K562 (cell line): ENCODE results near the gene MARK3. TPM values are rescaled to one million over a fixed set of nuclear protein-coding genes. Genes with fewer than 3 reads are reported as not detected.

Experiments
- ZNF165 ChIP-seq: fragments of 250-450 bp; sonication (Bioruptor Pico); IDR thresholded peaks from 2 replicates; pipeline ENCODE4 v1.4.0; 2020; ENCODE audit warnings: borderline replicate concordance
- polyA plus RNA-seq, 8 experiments: library from polyadenylated mRNA; depleted of rRNA in 4 of 8; stranded (reverse) in 5 of 8; unstranded in 3 of 8; fragments of >200 nt; fragmentation: Nextera tagmentation in 2 of 8; fragmentation: Illumina TruSeq in 1 of 8; extraction: Ambion mirVana in 2 of 8; extraction: Trizol in 1 of 8; gene quantifications; 2 replicates each; pipeline versions ENCODE4 v1.2.1 to v1.2.3, GENCODE V29; 2011 to 2014; ENCODE audit warnings: inconsistent platforms in 1 of 8, missing spikeins in 1 of 8
- total RNA-seq, 7 experiments: library from RNA; depleted of rRNA in 6 of 7; stranded (reverse); fragments of >200 nt in 6 of 7; fragmentation: Illumina TruSeq in 2 of 7; extraction: Trizol in 2 of 7; gene quantifications; 2 replicates each; pipeline versions ENCODE4 v1.2.1 to v1.2.3, GENCODE V29; 2011 to 2021; ENCODE audit warnings: low replicate concordance in 1 of 7
- TF ChIP-seq, protein P1 (sequence below), 2 experiments: fragments of 450-650 bp; IDR thresholded peaks; 2 replicates each; pipeline ENCODE4 v1.6.1; 2016; ENCODE audit warnings: mild to moderate bottlenecking in 2 of 2, borderline replicate concordance in 1 of 2, low read depth in 1 of 2, moderate library complexity in 1 of 2
- TF ChIP-seq, protein P2 (sequence below): sonication (generic); formaldehyde crosslinking; IDR thresholded peaks from 2 replicates; pipeline ENCODE4 v1.8.1; 2023; ENCODE audit warnings: missing genetic modification reagents, mild to moderate bottlenecking, borderline replicate concordance

Gene MARK3
- total and polyA plus RNA-seq, 9 of the 15 experiments (the other 6 are each of a cell fraction or from before 2014, with no cell fraction given): 10.1 to 68.7 (median 56.3) TPM

DNA sequence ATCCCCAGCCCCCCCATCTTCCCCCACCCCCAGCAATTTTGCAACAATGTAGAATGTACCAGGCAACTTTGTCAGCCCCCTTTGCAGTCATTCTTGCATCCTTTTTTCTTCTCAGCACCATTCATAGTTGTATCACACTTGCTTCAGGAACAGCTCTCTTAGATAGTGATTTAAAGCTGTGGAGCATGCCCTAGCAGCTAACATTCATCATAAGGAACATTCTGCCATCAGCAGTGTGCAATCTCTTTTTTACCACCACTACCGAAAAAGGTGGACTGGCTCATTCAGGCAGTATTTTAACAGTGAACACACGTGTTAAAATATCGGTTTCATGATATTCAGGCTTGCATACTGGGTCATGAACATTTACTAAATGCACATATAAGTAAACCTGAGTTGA lies 45.1 kb downstream of the MARK3 start (continued):
- TF ChIP-seq, protein P1, sequence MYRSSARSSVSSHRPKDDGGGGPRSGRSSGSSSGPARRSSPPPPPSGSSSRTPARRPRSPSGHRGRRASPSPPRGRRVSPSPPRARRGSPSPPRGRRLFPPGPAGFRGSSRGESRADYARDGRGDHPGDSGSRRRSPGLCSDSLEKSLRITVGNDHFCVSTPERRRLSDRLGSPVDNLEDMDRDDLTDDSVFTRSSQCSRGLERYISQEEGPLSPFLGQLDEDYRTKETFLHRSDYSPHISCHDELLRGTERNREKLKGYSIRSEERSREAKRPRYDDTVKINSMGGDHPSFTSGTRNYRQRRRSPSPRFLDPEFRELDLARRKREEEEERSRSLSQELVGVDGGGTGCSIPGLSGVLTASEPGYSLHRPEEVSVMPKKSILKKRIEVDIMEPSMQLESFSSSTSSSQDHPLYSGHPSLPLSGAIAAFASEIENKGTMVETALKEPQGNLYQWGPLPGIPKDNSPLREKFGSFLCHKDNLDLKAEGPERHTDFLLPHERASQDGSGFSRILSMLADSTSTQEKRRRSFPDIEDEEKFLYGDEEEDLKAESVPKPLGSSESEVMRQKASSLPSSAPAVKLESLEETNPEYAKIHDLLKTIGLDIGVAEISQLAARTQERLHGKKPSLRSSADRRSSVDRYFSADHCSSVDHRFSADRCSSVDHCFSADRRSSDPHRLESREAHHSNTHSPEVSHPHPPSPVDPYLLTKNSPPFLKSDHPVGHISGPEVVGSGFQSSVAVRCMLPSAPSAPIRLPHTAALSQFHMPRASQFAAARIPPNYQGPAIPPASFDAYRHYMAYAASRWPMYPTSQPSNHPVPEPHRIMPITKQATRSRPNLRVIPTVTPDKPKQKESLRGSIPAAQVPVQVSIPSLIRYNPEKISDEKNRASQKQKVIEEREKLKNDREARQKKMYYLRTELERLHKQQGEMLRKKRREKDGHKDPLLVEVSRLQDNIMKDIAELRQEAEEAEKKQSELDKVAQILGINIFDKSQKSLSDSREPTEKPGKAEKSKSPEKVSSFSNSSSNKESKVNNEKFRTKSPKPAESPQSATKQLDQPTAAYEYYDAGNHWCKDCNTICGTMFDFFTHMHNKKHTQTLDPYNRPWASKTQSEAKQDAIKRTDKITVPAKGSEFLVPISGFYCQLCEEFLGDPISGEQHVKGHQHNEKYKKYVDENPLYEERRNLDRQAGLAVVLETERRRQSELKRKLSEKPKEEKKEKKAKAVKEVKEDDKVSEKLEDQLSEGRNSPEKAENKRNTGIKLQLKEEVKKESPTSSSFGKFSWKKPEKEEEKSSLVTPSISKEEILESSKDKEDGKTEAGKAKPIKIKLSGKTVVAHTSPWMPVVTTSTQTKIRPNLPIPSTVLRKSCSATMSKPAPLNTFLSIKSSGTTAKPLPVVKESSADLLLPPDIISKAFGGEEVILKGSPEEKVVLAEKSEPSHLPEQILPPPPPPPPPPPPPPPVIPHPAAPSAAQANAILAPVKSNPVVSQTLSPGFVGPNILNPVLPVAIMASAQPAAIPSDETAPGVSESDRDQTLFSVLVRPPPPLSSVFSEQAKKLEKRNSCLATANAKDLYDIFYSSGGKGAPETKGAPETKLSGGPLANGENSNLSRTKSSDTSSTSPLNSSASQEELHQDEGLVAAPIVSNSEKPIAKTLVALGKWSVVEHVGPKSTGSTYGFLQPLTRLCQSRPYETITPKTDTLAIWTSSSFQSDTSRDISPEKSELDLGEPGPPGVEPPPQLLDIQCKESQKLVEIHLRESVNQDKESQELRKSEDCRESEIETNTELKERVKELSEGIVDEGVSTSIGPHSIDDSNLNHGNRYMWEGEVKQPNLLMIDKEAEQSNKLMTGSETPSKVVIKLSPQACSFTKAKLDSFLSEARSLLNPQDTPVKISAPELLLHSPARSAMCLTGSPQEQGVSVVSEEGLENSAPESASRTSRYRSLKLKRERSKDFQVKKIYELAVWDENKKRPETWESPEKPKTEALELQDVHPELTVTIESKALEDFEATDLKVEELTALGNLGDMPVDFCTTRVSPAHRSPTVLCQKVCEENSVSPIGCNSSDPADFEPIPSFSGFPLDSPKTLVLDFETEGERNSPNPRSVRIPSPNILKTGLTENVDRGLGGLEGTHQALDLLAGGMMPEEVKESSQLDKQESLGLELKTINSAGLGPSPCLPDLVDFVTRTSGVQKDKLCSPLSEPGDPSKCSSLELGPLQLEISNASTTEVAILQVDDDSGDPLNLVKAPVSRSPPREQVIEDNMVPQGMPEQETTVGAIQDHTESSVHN (IDR thresholded peaks at IDR 0.05; ENCODE audit: borderline replicate concordance in 1 of 2, low read depth in 1 of 2): no peak
- TF ChIP-seq, protein P2, sequence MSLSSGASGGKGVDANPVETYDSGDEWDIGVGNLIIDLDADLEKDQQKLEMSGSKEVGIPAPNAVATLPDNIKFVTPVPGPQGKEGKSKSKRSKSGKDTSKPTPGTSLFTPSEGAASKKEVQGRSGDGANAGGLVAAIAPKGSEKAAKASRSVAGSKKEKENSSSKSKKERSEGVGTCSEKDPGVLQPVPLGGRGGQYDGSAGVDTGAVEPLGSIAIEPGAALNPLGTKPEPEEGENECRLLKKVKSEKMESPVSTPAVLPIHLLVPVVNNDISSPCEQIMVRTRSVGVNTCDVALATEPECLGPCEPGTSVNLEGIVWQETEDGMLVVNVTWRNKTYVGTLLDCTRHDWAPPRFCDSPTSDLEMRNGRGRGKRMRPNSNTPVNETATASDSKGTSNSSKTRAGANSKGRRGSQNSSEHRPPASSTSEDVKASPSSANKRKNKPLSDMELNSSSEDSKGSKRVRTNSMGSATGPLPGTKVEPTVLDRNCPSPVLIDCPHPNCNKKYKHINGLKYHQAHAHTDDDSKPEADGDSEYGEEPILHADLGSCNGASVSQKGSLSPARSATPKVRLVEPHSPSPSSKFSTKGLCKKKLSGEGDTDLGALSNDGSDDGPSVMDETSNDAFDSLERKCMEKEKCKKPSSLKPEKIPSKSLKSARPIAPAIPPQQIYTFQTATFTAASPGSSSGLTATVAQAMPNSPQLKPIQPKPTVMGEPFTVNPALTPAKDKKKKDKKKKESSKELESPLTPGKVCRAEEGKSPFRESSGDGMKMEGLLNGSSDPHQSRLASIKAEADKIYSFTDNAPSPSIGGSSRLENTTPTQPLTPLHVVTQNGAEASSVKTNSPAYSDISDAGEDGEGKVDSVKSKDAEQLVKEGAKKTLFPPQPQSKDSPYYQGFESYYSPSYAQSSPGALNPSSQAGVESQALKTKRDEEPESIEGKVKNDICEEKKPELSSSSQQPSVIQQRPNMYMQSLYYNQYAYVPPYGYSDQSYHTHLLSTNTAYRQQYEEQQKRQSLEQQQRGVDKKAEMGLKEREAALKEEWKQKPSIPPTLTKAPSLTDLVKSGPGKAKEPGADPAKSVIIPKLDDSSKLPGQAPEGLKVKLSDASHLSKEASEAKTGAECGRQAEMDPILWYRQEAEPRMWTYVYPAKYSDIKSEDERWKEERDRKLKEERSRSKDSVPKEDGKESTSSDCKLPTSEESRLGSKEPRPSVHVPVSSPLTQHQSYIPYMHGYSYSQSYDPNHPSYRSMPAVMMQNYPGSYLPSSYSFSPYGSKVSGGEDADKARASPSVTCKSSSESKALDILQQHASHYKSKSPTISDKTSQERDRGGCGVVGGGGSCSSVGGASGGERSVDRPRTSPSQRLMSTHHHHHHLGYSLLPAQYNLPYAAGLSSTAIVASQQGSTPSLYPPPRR (CRISPR knock-in tag): no peak
- TF ChIP-seq ZNF165 (CRISPR knock-in tag): no peak
- TF ChIP-seq, all 486 proteins: peak for 0
